GM12878 (cell line): ENCODE measurements around the gene UQCRFS1.

Experiments
- CBFB ChIP-seq: IDR thresholded peaks from 2 replicates; pipeline ENCODE4 v1.6.1; 2016; ENCODE audit warnings: antibody characterized with exemption, low read depth
- ETV6 ChIP-seq, 2 experiments: fragments of 450-650 bp in 1 of 2; IDR thresholded peaks in 1 of 2; conservative IDR thresholded peaks in 1 of 2; 2 replicates each; pipeline ENCODE4 v1.6.1; 2014; ENCODE audit warnings: antibody characterized with exemption in 1 of 2, borderline replicate concordance in 1 of 2, low read depth in 1 of 2, mild to moderate bottlenecking in 1 of 2, moderate library complexity in 1 of 2
- EZH2 ChIP-seq: IDR thresholded peaks from 2 replicates; pipeline ENCODE4 v1.6.1; 2012; ENCODE audit warnings: low read depth, mild to moderate bottlenecking, control low read depth, inconsistent platforms, low read length, borderline replicate concordance; ENCODE audit not compliant: control insufficient read depth
- RAD21 ChIP-seq: IDR thresholded peaks from 2 replicates; pipeline ENCODE4 v1.6.1; 2011; ENCODE audit warnings: mild to moderate bottlenecking, low read depth, low read length, moderate library complexity; ENCODE audit not compliant: insufficient read depth
- WRNIP1 ChIP-seq: IDR thresholded peaks from 2 replicates; pipeline ENCODE4 v1.6.1; 2011; ENCODE audit warnings: low read depth, low read length, improper control_type of control experiment, borderline replicate concordance
- TF ChIP-seq, protein P1 (sequence below), 3 experiments: IDR thresholded peaks in 2 of 3; conservative IDR thresholded peaks in 1 of 3; 2 replicates each; pipeline ENCODE4 v1.5.1; 2011; ENCODE audit warnings: low read depth in 3 of 3, low read length in 3 of 3, mild to moderate bottlenecking in 3 of 3, control low read depth in 2 of 3, moderate library complexity in 2 of 3, inconsistent platforms in 1 of 3, mixed read lengths in 1 of 3; ENCODE audit not compliant: control insufficient read depth in 2 of 3, insufficient read depth in 1 of 3; ENCODE audit errors: extremely low read depth in 1 of 3
- TF ChIP-seq, protein P2 (sequence below): IDR thresholded peaks from 2 replicates; pipeline ENCODE4 v1.6.1; 2011; ENCODE audit warnings: low read depth, low read length, improper control_type of control experiment, borderline replicate concordance

DNA sequence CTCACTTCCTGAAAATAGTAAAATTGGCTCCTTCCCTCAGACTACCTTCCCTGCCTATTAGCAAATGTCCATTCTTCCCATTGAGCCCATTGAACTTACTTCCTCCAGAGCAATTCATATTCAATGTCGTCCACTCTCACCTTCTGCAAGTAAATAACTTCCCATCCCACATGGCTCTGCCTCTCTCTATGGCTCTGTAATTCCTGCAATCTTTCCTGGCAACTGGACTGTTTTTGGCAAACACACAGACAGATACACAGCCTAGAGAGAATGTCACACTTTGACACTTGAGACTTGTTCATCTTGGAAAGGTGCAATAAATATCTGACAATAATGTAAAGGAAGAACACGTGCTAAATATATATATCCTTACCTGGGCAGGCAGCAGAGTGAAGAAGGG lies 18.3 kb downstream of the UQCRFS1 start:
- no peak for TF ChIP-seq CBFB
- TF ChIP-seq, protein P1, sequence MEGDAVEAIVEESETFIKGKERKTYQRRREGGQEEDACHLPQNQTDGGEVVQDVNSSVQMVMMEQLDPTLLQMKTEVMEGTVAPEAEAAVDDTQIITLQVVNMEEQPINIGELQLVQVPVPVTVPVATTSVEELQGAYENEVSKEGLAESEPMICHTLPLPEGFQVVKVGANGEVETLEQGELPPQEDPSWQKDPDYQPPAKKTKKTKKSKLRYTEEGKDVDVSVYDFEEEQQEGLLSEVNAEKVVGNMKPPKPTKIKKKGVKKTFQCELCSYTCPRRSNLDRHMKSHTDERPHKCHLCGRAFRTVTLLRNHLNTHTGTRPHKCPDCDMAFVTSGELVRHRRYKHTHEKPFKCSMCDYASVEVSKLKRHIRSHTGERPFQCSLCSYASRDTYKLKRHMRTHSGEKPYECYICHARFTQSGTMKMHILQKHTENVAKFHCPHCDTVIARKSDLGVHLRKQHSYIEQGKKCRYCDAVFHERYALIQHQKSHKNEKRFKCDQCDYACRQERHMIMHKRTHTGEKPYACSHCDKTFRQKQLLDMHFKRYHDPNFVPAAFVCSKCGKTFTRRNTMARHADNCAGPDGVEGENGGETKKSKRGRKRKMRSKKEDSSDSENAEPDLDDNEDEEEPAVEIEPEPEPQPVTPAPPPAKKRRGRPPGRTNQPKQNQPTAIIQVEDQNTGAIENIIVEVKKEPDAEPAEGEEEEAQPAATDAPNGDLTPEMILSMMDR (IDR thresholded peaks at IDR 0.05 in 2 of 3, conservative IDR thresholded peaks at IDR 0.05 in 1 of 3; ENCODE audit: control insufficient read depth in 2 of 3, extremely low read depth in 1 of 3, insufficient read depth in 1 of 3, low read depth in 3 of 3, low read length in 3 of 3): no peak
- no peak for TF ChIP-seq ETV6 (conservative IDR thresholded peaks at IDR 0.05 in 1 of 2, IDR thresholded peaks at IDR 0.05 in 1 of 2; ENCODE audit: borderline replicate concordance in 1 of 2, low read depth in 1 of 2)
- no peak for TF ChIP-seq EZH2
- no peak for TF ChIP-seq RAD21
- TF ChIP-seq, protein P2, sequence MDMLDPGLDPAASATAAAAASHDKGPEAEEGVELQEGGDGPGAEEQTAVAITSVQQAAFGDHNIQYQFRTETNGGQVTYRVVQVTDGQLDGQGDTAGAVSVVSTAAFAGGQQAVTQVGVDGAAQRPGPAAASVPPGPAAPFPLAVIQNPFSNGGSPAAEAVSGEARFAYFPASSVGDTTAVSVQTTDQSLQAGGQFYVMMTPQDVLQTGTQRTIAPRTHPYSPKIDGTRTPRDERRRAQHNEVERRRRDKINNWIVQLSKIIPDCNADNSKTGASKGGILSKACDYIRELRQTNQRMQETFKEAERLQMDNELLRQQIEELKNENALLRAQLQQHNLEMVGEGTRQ: no peak
- no peak for TF ChIP-seq WRNIP1
